ENCODE results near the gene CSN3. TPM values are rescaled to one million over a fixed set of nuclear protein-coding genes. Genes with fewer than 3 reads are reported as not detected.

The CSN3 gene
- total RNA-seq, 2 experiments from 2014 or later, result not detected

GRCh38 chr4:70288651-70289050, 46.3 kb downstream of the CSN3 start:
- POLR2A ChIA-PET, result no interaction called here
- CTCF ChIA-PET, result no interaction called here

DNA sequence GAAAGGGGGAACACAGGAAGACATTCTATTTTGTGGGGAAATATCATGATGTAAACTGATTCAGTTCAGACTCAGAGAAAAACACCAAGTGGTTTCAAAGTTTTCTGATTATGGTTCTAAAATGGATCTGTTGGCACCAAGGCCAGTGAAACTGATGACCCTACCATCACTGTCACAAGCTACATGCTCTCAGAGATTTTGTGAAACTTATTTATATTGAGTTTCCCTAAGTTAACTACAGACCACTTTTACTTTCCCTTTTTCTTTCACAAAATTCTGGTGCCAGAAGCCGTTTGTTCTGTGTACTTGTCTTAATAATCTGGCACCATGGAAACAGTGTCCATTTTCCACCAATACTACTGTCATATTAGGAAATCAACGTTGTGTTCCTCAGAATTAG, 48.9 kb downstream of the CSN3 start:
- CTCF ChIA-PET, result no interaction called here
- POLR2A ChIA-PET, result no interaction called here

DNA sequence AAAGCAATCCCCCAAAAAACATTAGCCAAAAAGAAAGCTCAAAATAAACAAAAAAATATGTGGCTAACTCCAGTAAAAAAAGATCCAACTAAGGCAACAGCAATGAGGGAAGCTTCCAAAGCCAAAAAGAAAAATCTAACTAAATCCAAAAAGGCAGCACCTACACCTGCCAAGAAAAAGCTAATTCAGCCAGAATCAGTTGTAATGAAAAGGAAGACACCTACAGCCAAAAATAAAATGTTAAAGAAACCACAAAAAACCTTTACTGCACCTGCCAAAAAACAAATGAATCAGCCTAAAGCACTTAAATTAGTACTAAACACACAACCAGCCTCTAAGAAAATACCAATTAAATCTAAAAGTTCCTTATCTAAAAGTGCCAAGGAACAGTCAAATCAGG, 55.2 kb downstream of the CSN3 start:
- POLR2A ChIA-PET, result no interaction called here
- CTCF ChIA-PET, result no interaction called here

DNA sequence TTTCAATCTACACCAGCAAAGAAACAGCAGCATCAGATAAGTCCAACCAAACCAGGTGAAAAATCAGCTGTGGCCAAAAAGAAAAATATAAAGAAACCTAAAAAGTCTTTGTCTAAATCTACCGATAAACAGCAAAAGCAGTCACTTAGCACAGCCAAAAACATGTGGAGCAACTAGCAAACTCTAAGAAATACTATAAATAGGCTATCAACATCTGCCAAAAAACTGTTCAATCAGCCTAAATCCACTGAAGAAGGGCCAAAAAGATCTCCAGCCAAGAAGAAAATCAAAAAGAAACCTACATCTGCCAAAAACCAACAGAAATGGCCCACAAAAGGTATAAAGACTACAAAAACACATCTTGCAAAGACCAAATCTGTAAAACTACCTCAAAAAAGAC, 55.7 kb downstream of the CSN3 start:
- ChIA-PET POLR2A (no interaction called here), CTCF (no interaction called here)

- CTCF ChIA-PET, result no interaction called here
- POLR2A ChIA-PET, result no interaction called here
These were observed 57.2 kb downstream of the CSN3 start for GRCh38 chr4:70299643-70300042.

GRCh38 chr4:70300215-70300614, 57.8 kb downstream of the CSN3 start:
- POLR2A ChIA-PET, result no interaction called here
- CTCF ChIA-PET, result no interaction called here

Other genes with a start within 250 kb of the CSN3 start
- not detected for gene STATH, start 246.6 kb upstream of the CSN3 start, total RNA-seq
- not detected for gene HTN3, start 214.1 kb upstream of the CSN3 start, total RNA-seq
- not detected for gene HTN1, start 192.2 kb upstream of the CSN3 start, total RNA-seq
- gene PRR27, start 88.4 kb upstream of the CSN3 start, total RNA-seq, result not detected
- not detected for gene ODAM, start 46.9 kb upstream of the CSN3 start, total RNA-seq
- not detected for gene FDCSP, start 16.5 kb upstream of the CSN3 start, total RNA-seq
- gene CABS1, start 92.4 kb downstream of the CSN3 start, total RNA-seq, result not detected
- not detected for gene SMR3A, start 118.2 kb downstream of the CSN3 start, total RNA-seq
- not detected for gene SMR3B, start 140.5 kb downstream of the CSN3 start, total RNA-seq
- not detected for gene OPRPN, start 155.3 kb downstream of the CSN3 start, total RNA-seq
- gene MUC7, start 229.6 kb downstream of the CSN3 start, total RNA-seq, result not detected

All from activated CD8-positive, alpha-beta memory T cell treated with anti-CD3 and anti-CD28 coated beads for 36 hours (primary cell).